Activated CD4-positive, alpha-beta T cell treated with anti-CD3 and anti-CD28 coated beads, Interleukin-2, amount 10 ng/mL, durations not matched to agents 24 days and 14 days (primary cell): ENCODE results near the gene AGL. TPM values are rescaled to one million over a fixed set of nuclear protein-coding genes. Genes with fewer than 3 reads are reported as not detected.
"Not testable (repeated sequence)": the region's sequence is repeated elsewhere in the genome, so short reads cannot be mapped to it uniquely, and the experiment has no call there.

Experiments used
- DNase-seq: peaks from one replicate; pipeline ENCODE4 v3.0.0; 2022
- H3K27ac Mint-ChIP-seq: one replicate; pipeline ENCODE4 v1.8.0; 2022; ENCODE audit warnings: mild to moderate bottlenecking, mixed read lengths
- H3K27me3 Mint-ChIP-seq: one replicate; pipeline ENCODE4 v1.8.0; 2022; ENCODE audit warnings: mixed read lengths
- H3K36me3 Mint-ChIP-seq: one replicate; pipeline ENCODE4 v1.8.0; 2022; ENCODE audit warnings: low read depth, mild to moderate bottlenecking, mixed read lengths
- H3K4me1 Mint-ChIP-seq: one replicate; pipeline ENCODE4 v1.8.0; 2021; ENCODE audit warnings: mixed read lengths
- H3K4me3 Mint-ChIP-seq: one replicate; pipeline ENCODE4 v1.8.0; 2022; ENCODE audit warnings: mild to moderate bottlenecking, moderate library complexity, mixed read lengths
- H3K9me3 Mint-ChIP-seq: one replicate; pipeline ENCODE4 v1.8.0; 2021; ENCODE audit warnings: mixed read lengths
- intact Hi-C: fragments of 100-400 bp; cut with micrococcal nuclease; formaldehyde crosslinking; loops from one replicate; pipeline ENCODE4 v1.15.1; 2023
- total RNA-seq: library from RNA; stranded (reverse); gene quantifications from 2 replicates; pipeline ENCODE4 v1.2.3, GENCODE V29; 2022

Gene AGL
- total RNA-seq, 1 donor from 2014 or later, result 13.7 TPM

DNA sequence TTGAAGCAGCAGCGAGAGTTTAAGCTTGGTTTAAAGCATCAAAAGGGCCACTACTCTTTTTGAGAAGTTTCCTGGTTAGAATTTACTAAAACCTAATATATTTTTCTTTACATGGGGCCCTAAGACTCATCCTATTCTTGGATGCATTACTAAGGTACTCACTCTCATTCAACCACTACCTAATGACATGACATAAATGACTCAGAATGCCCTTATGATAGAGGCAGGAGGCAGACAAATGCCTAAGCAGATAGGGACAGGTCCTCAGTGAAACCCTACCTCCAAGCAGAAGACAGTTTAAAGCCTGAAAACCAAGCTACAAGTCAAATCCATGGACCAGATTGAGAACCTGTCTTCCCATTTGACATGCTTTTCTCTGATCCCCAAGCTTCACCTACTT is 85.4 kb downstream of the AGL start:
- no peaks in the 10 kb centered on the region for H3K4me1 Mint-ChIP-seq
- no peak for DNase-seq
- H3K27me3 Mint-ChIP-seq, result peaks cover 16% of the 10 kb centered on the region
- H3K27ac Mint-ChIP-seq, result no peak overlapping the region
- intact Hi-C loops, result no loop called here
- H3K4me3 Mint-ChIP-seq, result no peak overlapping the region
- H3K9me3 Mint-ChIP-seq, result no peaks in the 10 kb centered on the region
- no peaks in the 10 kb centered on the region for H3K36me3 Mint-ChIP-seq

DNA sequence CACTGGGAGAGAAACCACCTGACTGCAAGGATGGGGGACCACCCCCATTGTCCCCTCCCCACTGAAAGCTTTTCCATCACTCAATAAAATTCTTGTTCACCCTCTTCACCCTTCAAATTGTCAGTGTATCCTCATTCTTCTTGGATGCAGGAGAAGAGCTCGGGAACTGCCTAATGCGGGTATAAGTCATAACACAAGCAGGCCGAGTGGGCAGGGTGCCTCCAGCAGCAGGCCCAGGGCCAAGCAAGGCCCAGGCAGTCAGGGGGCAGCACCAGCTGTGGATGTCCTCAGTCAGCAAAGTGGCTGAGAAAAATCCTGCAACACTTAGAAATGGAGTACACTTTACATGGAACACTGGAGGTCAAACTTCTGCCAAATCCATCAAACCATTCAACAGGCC is 85.9 kb downstream of the AGL start:
- Mint-ChIP-seq H3K36me3 (no peaks in the 10 kb centered on the region), H3K9me3 (no peaks in the 10 kb centered on the region), H3K4me3 (no peak overlapping the region), H3K27ac (no peak overlapping the region), H3K4me1 (no peaks in the 10 kb centered on the region), H3K27me3 (peaks cover 13% of the 10 kb centered on the region)
- intact Hi-C loops, result no loop called here
- no peak for DNase-seq

DNA sequence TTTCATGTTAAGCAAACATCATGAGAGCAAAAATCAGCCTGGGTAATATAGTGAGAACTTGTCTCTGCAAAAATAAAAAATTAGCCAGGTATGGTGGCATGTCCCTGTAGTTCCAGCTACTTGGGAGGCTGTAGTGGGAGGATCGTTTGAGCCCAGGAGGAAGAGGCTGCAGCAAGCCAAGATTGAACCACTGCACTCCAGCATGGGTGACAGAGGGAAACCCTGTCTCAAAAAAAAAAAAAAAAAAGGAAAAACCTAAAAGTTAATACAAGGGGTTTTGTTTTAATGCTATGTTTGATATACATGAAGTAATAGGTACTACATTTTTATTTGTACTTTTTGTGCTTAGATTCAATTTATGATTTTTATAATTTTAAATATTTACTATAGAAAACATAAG is 92.6 kb downstream of the AGL start:
- intact Hi-C loops, result no loop called here

DNA sequence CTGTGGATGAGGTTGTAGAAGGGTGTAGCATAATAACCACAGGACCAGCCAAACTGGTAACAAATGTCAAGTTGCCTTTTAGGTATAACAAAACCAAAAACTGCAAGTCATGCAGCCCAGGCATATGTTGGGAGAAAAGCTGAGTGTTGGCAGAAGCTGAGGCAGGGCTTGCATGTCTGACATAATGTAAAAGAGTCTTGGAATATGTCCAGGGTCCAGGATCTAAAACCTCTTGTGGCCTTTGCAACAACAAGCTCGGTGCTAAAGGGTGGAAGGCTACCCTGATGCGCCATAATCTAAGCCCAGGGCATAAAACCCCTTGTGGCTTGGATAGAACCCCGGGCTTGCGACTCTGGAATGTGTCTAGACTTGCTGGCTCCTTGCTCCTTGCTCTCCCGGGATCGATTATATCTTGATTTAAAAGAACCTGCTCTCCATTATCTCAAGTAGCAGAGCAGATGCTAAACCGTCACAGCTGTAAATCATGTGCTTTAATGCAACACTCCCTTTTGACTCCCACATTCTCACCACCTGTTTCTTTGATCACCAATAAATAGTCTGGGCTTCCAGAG is 93.1 kb downstream of the AGL start:
- peak; percentile 42 for DNase-seq
- intact Hi-C loops, result no loop called here
- Mint-ChIP-seq H3K36me3 (no peaks in the 10 kb centered on the region), H3K4me3 (no peak overlapping the region), H3K27me3 (peaks cover 5% of the 10 kb centered on the region), H3K4me1 (no peaks in the 10 kb centered on the region), H3K9me3 (no peaks in the 10 kb centered on the region), H3K27ac (no peak overlapping the region)

More for the DNA sequence above, 92.6 kb downstream of the AGL start:
- Mint-ChIP-seq H3K4me1 (no peaks in the 10 kb centered on the region), H3K9me3 (no peaks in the 10 kb centered on the region), H3K27me3 (peaks cover 5% of the 10 kb centered on the region), H3K27ac (no peak overlapping the region), H3K4me3 (no peak overlapping the region), H3K36me3 (no peaks in the 10 kb centered on the region)
- no peak for DNase-seq

DNA sequence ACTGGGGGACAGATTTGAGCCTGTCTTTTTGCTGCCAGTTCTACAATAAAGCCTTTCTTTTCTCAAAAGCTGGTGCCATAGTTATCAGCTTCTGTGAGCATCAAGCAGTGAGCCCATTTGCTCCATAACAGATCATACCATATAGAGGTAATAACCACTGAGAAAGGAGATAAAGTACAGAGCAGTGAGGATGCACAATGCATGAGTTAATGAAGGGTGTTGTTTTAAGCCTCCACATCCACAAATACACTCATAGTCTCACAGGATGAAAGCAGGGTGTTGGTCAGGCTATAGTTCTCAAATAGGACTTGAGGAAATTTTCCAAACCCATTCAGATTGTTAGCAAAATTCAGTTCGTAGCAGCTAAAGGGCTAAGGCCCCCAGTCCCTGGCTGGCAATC is 94.0 kb downstream of the AGL start:
- Mint-ChIP-seq H3K4me3 (no peak overlapping the region), H3K9me3 (no peaks in the 10 kb centered on the region), H3K27me3 (peaks cover 5% of the 10 kb centered on the region), H3K27ac (no peak overlapping the region), H3K36me3 (no peaks in the 10 kb centered on the region), H3K4me1 (no peaks in the 10 kb centered on the region)
- DNase-seq, result no peak
- intact Hi-C loops, result no loop called here

DNA sequence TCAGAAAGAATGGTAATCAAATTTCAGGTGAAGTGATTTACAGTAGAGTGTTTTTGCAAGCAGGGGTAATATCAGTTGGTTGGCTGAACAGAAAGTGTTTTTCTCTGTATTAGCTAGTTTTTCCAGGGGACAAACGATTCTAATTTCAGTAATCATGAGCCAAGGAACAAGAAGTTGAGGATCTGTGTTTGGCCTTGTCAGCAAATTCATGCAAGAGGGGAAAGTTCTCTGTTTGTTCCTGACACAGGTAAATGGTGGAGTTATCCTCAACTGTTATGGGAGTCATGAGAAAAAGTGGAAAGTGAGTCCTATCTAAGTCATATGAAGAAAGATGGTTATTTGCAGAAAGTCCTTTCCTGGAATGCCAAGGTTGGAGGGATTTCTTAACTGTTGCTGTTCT is 95.0 kb downstream of the AGL start:
- Mint-ChIP-seq H3K27me3 (peaks cover 3% of the 10 kb centered on the region), H3K4me3 (no peak overlapping the region), H3K4me1 (no peaks in the 10 kb centered on the region), H3K9me3 (no peaks in the 10 kb centered on the region), H3K36me3 (no peaks in the 10 kb centered on the region), H3K27ac (no peak overlapping the region)
- intact Hi-C loops, result no loop called here
- DNase-seq, result no peak

DNA sequence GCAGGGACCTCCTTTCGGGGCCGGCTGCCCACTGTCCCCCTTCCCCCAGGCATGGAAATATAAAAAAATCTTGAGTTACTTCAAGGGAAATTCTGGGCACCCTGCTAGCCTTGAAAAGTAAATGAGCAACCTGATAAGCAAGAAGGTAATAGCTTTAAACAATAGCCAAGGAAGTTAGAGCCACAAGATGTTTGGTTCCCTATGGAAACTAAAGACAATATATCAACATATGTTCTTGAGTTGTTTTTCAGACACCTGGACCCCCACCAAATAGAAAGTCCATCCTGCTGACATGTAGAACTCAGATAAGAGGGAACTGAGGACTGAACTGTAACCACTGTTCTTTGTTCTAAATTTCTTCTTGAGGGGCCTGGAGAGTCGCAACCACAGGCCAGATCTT is 100.3 kb downstream of the AGL start:
- no peaks in the 10 kb centered on the region for H3K9me3 Mint-ChIP-seq
- no peaks in the 10 kb centered on the region for H3K36me3 Mint-ChIP-seq
- no peak overlapping the region for H3K4me3 Mint-ChIP-seq
- H3K27ac Mint-ChIP-seq, result no peak overlapping the region
- intact Hi-C loops, result no loop called here
- no peaks in the 10 kb centered on the region for H3K4me1 Mint-ChIP-seq
- H3K27me3 Mint-ChIP-seq, result peaks cover 3% of the 10 kb centered on the region
- no peak for DNase-seq

DNA sequence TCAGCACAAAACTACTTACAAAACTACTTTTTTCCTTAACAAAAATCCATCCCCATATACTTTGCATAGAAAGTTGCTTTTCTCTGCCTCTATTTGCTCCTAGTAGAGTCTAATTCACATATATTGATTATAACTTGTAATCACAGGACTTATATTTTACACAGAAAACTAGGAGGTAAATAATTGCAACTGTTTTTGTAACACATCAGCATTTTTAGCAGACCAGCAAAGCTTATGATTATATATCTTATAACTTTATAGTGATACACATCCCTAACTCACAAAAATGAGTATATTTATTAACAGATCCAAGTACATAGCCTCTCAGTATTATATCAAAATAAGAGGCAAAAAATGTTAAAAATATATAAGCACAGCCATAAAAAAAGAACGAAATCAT is 102.4 kb downstream of the AGL start:
- no peak overlapping the region for H3K4me3 Mint-ChIP-seq
- H3K4me1 Mint-ChIP-seq, result no peaks in the 10 kb centered on the region
- intact Hi-C loops, result no loop called here
- H3K9me3 Mint-ChIP-seq, result no peaks in the 10 kb centered on the region
- H3K27me3 Mint-ChIP-seq, result no peaks in the 10 kb centered on the region
- no peak overlapping the region for H3K27ac Mint-ChIP-seq
- DNase-seq, result no peak
- H3K36me3 Mint-ChIP-seq, result no peaks in the 10 kb centered on the region

DNA sequence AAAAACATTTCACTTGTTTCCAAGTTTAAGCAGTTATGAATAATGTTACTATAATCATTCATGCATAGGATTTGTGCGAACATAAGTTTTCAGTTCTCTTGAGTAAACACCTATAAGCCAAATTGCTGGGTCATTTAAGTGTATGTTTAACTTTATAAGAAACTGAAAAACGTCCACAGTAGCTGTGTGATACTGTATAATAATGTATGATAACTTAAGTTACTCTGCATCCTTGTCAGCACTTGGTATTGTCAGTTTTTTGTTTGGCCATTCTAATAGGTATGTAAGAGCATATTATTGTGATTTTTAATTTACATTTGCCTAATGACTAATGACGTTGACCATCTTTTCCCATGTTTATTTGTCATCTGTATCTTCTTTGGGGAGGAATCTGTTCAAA is 105.2 kb downstream of the AGL start:
- DNase-seq, result no peak
- no peaks in the 10 kb centered on the region for H3K4me1 Mint-ChIP-seq
- intact Hi-C loops, result no loop called here
- no peaks in the 10 kb centered on the region for H3K9me3 Mint-ChIP-seq
- H3K36me3 Mint-ChIP-seq, result no peaks in the 10 kb centered on the region
- H3K27ac Mint-ChIP-seq, result no peak overlapping the region
- H3K27me3 Mint-ChIP-seq, result no peaks in the 10 kb centered on the region
- H3K4me3 Mint-ChIP-seq, result no peak overlapping the region

DNA sequence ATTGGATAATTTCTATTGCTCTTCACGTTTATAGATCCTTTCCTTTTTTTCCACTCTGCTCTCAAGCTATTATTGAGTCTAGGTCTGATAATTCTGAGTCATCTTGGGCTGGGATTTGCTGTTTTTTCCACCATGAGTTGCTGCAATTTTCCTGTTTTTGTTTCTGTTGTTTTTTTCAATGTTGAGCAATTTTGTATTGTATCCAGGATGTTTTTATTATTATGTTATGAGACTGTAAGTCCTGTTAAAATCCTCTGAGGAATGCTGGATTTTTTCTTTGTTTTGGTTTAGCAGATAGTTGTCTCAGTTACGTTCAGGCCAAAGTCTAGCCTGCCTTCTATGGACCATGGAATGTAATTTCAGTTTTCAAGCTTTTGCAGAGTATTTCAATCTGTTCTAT is 106.6 kb downstream of the AGL start:
- Mint-ChIP-seq H3K27ac (no peak overlapping the region), H3K36me3 (no peaks in the 10 kb centered on the region), H3K4me3 (no peak overlapping the region), H3K9me3 (no peaks in the 10 kb centered on the region), H3K4me1 (no peaks in the 10 kb centered on the region), H3K27me3 (no peaks in the 10 kb centered on the region)
- intact Hi-C loops, result no loop called here
- DNase-seq, result no peak

DNA sequence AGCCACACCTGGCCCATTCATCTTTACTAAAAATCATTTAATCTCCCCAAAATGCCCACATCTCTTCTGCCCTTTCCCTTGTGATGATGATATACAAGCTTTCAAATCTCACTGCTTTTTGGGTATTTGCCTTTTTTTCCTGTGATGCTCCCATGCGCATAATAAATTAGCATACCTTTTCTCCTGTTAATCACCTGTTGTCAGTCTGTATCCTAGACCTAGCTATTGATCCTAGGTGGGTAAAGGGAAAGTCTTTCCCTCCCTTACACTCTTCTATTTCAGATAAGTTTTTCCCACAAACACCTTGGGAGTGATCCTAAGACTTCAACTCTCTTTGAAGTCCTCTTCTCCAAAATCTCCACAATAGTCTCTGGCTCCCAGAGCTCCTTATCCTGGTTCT is 107.7 kb downstream of the AGL start:
- no peaks in the 10 kb centered on the region for H3K27me3 Mint-ChIP-seq
- H3K4me1 Mint-ChIP-seq, result peaks cover under 1% of the 10 kb centered on the region
- no peak overlapping the region for H3K4me3 Mint-ChIP-seq
- intact Hi-C loops, result no loop called here
- H3K36me3 Mint-ChIP-seq, result no peaks in the 10 kb centered on the region
- H3K27ac Mint-ChIP-seq, result no peak overlapping the region
- DNase-seq, result no peak
- H3K9me3 Mint-ChIP-seq, result no peaks in the 10 kb centered on the region

DNA sequence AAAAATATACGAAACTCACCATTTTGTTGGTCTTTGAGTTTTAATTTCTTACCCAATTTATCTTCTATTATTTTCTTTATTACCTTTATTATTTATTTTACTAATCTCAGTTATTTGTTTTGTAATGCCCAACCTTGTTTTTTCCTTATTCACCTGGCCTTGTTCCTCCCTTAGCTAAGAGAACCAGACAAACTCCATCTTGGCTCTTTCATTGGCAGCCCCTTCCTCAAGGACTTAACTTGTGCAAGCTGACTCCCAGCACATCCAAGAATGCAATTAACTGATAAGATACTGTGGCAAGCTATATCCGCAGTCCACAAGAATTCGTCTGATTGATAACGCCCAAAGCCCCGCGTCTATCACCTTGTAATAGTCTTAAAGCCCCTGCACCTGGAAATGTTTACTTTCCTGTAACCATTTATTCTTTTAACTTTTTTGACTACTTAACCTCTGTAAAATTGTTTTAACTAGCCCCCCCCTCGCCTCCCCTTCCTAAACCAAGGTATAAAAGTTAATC is 109.1 kb downstream of the AGL start:
- H3K9me3 Mint-ChIP-seq, H3K36me3 Mint-ChIP-seq, H3K27ac Mint-ChIP-seq, H3K4me3 Mint-ChIP-seq, H3K27me3 Mint-ChIP-seq, H3K4me1 Mint-ChIP-seq, intact Hi-C loops: not testable (repeated sequence)
- DNase-seq, result peak; percentile 7

DNA sequence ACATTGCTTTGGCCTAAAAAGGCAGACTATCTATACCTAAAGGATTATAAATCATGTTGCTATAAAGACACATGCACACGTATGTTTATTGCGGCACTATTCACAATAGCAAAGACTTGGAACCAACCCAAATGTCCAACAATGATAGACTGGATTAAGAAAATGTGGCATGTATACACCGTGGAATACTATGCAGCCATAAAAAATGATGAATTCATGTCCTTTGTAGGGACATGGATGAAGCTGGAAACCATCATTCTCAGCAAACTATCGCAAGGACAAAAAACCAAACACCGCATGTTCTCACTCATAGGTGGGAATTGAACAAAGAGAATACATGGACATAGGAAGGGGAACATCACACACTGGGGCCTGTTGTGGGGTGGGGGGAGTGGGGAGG is 110.1 kb downstream of the AGL start:
- H3K4me1 Mint-ChIP-seq, H3K9me3 Mint-ChIP-seq, intact Hi-C loops, H3K27me3 Mint-ChIP-seq, H3K36me3 Mint-ChIP-seq, H3K4me3 Mint-ChIP-seq, H3K27ac Mint-ChIP-seq, DNase-seq: not testable (repeated sequence)

DNA sequence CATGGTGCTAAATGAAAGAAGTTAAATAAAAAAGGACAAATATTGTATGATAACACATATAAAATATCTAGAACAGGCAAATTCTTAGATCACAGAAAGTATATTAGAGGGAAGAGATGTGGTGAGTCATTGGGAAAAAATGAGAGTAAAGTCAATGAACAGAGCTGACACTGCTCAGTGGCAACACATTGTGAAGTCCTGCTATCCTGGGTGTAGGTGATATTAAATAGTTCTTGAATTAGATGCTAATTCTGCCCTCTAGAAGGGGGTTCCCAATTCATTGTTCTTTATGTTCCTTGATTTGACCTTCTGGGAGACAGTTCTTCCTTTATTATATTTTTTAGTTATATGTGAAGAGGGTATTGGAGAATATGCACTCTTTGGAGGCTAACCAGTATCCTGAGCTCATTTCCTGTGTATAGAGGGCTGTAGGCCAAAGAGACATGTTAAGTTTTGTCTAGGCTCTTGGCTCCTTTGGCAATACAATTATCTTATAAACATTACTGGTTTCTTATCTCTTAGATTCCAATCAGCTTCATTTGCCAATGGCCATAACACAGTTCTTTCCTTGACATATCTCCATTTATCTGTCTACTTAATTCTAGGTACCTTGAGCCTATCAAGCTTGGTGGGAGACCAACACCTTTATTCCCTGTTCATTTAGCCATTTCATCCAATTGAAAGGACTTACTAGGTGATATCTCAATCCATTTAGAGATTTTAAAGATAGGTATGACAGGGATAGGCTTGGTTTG is 113.1 kb downstream of the AGL start:
- Mint-ChIP-seq H3K4me3 (no peak overlapping the region), H3K4me1 (peaks cover 2% of the 10 kb centered on the region), H3K27me3 (no peaks in the 10 kb centered on the region), H3K9me3 (peaks cover 6% of the 10 kb centered on the region), H3K36me3 (peaks cover under 1% of the 10 kb centered on the region), H3K27ac (no peak overlapping the region)
- intact Hi-C loops, result no loop called here
- peak; percentile 31 for DNase-seq

DNA sequence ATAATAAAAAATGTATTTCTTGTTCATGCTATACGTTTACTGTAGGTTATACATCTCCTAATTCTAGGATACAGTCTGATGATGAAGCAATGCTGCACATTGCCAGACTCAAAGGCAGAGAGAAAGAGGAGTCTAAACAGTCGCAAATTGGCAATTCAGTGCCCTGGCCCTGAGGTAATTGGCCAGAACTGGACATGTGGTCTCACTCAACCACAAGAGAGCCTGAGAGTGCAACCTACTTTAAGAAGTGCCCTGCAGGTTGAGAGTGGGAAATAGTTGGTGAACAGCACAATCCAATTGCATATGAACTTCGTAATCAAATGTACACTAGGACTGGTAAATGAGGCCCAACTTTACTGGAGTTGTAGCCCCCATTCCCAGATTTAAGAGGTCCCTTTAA is 114.6 kb downstream of the AGL start:
- Mint-ChIP-seq H3K27me3 (no peaks in the 10 kb centered on the region), H3K27ac (no peak overlapping the region), H3K4me1 (peaks cover 9% of the 10 kb centered on the region), H3K36me3 (peaks cover 1% of the 10 kb centered on the region), H3K9me3 (peaks cover 6% of the 10 kb centered on the region), H3K4me3 (no peak overlapping the region)
- DNase-seq, result peak; percentile 50
- intact Hi-C loops, result loop anchor here (5.0 kb wide), 1 partner anchor 158 kb away; no protein-coding TSS in a partner anchor
